Measurements from ENCODE around the gene ELF1.

DNA sequence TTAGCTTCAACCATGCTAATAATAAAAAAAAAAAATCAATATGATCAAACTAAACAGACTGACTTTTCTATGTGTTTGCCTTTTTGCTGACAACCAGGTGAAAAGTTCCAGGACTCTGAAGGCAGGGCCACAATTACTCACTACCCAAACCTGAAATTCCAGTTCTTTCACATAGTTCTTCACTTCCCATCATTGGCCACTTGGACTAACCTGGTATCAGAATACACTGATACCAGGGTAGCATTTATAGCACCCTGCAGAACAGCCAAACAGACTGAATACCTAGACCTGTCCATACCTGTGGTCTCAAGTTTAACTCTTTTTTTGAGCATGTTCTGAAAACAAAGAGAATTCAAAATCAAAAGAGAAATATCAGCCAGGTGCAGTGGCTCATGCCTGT, 25.1 kb downstream of the ELF1 start:
- TF ChIP-seq GATA2 (IDR thresholded peaks at IDR 0.05; ENCODE audit: low read depth, low read length), result no peak
- TF ChIP-seq GATA3 (IDR thresholded peaks at IDR 0.05; ENCODE audit: low read depth, low read length), result no peak

Data from SH-SY5Y (cell line).